ENCODE results near the gene GNB5.
"Not testable (repeated sequence)": the region's sequence is repeated elsewhere in the genome, so short reads cannot be mapped to it uniquely, and the experiment has no call there.

Gene GNB5

DNA sequence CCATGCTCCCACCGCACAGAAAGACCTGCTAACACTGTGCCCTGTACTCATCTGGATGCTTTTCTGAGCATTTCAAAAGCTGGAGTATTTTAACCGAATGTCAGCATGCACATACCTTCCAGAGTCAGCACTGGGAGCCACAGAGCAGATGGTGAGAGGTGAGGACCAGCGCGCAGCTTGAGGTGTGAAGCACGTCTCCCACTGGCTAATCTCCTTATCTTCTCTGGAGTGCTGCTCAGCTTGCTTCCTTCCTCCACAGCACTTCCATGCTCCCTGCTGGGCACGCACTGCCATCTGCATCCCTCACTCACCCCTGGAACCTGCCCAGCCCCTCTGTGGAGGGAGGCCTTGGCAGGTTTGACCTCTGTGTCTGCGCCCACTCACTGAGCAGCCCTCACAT, at the start of gene GNB5:
GNB5 (minus strand) TSS at position 186 of the 400 bp plus-strand sequence. CDS start 6,716 bp downstream, outside the sequence.
- DNase-seq, result no peak

- no peak for DNase-seq
Observed at GRCh38 chr15:52240166-52240565, 49.0 kb upstream of the GNB5 start.

DNA sequence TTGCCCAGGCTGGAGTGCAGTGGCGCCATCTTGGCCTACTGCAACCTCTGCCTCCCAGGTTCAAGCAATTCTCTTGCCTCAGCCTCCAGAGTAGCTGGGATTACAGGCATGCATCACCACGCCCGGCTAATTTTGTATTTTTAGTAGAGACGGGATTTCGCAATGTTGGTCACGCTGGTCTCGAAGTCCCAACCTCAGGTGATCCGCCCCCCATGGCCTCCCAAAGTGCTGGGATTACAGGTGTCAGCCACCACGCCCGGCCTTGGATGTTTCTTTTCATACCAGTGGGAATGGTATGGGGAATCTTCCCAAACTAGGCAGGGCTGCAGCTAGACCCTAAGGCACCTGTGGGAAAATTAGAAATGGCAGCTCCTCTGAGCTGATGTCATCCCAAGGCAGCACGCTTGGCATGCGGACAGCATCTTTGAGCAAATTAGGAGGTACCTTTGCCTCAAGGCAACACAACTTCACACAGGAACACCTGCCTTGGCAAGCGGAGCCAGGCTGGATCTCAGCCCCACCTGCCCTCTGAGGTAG, 47.9 kb upstream of the GNB5 start:
- DNase-seq, result not testable (repeated sequence)

- no peak for DNase-seq
Observed at GRCh38 chr15:52238149-52238548, 47.0 kb upstream of the GNB5 start.

GRCh38 chr15:52236013-52236412, 44.8 kb upstream of the GNB5 start:
- no peak for DNase-seq

GRCh38 chr15:52234596-52235541, 43.7 kb upstream of the GNB5 start:
- DNase-seq, result no peak

DNA sequence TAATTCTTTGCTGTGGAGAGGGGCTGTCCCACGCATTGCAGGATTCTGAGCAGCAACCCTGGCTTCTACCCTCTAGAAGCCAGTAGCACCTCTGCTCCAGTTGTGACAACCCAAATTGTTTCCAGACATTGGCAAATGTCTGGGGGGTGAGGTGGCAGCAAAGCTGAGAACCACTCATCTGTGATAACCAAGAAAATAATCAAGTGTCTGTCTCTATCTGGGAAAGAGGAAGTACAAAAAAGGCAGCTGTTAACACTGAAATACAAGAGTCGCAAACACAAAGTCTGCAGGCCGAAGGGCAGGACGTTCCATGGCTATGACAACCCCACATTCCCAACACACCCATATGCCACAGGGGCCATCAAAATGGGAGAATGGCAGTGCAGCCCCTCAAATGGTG, 42.2 kb upstream of the GNB5 start:
- no peak for DNase-seq

DNA sequence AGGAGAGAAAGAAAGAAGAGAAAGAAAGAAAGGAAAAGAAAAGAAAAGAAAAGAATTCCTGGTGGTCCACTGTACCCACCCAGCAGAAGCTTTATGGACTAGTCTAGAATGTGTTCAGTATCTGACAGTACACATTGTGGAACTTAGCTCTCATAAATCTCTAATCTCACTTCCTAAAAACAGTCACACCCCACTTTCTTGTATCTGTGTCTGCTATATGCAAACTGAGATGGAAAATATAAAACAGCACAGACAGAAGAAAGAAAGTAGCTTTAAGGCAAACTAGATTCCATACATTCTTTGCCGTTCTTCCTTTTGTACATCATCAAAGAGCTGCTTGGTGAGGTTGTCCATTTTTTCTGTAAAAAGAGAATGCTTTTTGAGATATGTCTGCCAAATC, 41.1 kb upstream of the GNB5 start:
- no peak for DNase-seq

GRCh38 chr15:52230073-52230472, 38.9 kb upstream of the GNB5 start:
- DNase-seq, result no peak

DNA sequence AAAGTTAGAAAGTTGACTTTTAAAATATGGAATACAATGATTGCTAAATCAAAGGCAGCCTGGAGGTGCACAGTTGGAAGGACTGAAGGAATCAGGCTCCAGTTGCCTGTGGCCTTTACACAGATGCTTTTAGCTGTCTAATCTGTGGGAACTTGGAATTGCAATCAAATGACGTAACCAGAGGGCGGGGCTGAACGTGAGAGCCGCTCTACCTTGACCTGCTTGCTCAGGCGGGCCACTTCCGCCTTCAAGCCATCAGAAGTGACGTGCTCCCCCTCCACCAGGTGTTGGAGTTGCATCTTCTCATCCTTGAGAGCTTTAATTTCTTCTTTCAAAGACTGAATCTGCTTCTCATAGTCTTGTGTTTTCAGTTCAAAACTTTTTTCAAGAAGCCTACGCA, 37.7 kb upstream of the GNB5 start:
- DNase-seq, result no peak

DNA sequence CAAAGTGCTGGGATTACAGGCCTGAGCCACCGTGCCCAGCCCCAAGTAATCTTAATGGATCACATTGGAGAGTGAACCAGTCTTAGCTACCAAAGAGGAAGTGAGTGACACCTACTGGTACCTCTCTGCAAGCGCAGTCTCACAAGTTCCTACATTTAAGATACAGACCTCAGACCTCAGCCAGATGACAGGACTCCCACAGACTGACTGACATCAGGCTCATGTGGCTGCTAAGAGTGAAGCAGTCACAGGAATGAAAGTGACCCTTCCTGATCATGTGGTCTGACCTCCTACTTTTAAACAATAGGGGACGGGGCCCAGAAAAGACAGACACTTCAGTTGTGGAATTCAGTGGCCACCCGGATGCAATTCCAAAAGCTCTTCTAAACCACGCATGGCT, 36.3 kb upstream of the GNB5 start:
- DNase-seq, result peak; percentile 84

DNA sequence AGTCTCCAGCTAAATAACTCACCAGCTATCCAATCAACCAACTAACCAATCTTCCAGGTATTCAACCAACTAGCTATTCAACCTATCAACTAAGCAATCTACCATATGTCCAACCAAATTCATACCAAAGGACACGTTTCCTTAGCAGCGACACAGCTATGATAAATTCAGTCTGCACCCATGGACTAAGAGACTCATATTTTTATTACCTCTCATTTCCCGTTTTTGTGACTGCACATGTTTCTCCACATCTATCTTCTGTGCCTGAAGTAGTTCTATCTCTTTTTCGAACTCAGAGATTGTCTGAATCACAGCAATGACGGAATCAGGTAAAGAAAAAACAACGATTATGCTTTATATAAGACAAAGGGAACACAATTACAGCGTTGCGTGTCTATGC, 34.0 kb upstream of the GNB5 start:
- no peak for DNase-seq

- DNase-seq, result peak; percentile 33
Observed at GRCh38 chr15:52224211-52224610, 33.0 kb upstream of the GNB5 start.

DNA sequence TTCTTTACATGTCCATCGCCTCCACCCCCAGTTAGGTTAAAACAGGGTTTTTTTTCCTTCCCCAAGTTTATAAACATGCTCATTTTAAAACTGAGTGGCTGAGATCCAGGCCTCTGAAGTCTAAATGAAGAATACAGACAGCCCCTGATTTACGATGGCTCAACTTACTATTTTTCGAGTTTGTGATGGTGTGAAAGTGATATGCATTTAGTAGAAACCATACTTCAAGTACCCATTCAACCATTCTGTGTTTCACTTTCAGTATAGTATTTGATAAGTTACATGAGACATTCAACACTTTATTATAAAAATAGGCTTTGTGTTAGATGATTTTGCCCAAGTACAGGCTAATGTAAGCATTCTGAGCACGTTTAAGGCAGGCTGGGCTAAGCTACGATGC, 30.5 kb upstream of the GNB5 start:
- peak; percentile 32 for DNase-seq

- peak; percentile 29 for DNase-seq
Observed at GRCh38 chr15:52220937-52221660, 29.9 kb upstream of the GNB5 start.

DNA sequence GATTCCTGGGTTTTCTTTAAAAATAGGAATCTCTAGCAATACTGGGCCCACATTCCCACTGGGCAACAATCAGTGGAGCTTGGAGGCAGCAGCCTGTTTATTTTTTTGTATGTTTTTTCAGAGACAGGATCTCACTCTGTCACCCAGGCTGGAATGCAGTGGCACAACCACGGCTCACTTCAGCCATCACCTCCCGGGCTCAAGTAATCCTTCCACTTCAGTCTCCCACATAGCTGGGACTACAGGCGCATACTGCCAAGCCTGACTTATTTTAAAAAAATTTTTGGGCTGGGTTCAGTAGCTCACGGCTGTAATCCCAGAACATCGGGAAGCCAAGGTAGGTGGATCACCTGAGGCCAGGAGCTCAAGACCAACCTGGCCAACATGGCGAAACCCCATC, 29.1 kb upstream of the GNB5 start:
- DNase-seq, result no peak

GRCh38 chr15:52218816-52219215, 27.6 kb upstream of the GNB5 start:
- no peak for DNase-seq

DNA sequence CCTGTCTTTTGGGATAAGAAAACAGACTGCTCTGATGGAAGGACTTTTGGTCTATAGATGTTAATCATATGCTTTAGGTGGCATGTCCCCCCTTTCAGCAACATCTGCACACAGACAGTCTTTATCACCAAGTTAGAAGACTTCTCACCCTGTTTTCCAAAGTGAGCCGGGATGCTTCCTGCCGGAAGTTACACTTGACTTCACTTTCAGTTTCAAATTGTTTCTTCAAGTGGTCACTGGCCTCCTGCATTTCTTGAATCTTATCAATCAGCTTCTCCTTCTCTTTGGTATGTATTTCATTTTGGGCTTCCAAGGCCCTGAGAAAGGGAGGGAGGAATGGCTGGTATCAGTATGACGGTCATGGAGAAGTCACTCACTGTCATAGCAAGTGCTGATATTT, 27.2 kb upstream of the GNB5 start:
- DNase-seq, result no peak

DNA sequence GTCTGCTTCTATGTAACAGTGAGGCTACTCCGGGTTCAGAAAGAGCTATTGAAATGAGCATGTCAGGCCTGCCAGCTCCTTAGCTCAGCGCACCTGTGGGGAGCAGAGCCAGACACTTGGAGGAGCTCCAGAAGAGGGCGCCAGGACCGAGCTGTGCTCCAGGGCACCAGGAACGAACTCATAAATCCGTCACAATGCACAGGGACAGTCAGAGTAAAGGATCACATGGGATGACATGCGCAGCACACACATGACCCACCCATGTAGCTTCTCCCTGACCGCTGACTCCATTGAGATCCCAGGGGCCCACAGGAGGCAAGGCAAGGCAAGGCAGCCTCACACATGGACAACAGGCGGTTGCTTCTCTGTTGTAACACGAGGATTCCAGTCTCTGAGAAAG, 26.0 kb upstream of the GNB5 start:
- peak; percentile 34 for DNase-seq

DNA sequence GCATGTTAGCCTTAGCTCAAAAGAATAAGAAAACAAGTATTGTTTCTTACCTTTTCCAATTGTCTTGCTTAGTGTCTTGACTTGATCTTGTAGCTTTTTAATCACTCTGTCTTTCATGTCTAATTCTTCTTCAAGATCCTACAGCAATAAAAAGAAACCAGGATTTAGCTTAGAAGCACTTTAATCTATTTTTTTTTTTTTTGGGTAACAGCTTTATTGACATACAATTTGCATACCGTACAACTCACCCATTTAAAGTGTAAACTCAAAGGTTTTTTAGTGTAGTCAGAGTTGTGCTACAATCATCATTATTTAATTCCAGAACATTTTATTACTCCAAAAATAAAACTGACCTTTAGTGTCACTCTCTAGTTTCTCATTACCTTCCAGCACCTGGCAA, 23.4 kb upstream of the GNB5 start:
- DNase-seq, result no peak

- no peak for DNase-seq
Observed at GRCh38 chr15:52213206-52213605, 22.0 kb upstream of the GNB5 start.

DNA sequence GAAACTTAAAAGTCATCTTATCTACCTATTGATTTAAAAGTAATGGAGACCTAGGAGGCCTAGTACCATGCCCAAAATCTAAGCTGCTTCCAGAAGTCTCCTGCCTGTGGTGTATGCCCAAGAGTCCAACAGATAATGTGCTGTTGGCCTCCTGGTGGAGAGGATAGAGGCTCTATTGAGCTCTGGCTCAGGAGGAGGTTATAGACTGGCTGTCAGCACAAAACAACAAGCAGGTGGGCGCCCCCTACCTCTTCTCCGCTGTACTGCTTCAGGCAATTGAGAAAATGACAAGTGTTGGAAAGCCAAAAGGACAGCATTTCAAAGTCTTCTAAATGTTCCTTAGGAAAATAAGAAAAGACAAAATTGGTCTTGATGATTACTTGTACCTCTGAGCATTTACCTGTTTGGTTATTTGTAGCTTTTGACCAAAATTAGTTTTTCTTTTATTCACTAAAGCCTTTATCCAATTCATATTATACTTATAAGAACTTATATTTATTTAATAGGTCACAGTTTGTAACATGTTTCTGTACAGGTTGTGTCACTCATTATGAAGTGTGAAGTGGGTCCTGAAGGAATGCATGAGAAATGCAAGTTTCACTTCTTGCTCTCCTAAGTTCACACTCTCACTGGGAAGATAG, 17.2 kb upstream of the GNB5 start:
- peak; percentile 77 for DNase-seq

DNA sequence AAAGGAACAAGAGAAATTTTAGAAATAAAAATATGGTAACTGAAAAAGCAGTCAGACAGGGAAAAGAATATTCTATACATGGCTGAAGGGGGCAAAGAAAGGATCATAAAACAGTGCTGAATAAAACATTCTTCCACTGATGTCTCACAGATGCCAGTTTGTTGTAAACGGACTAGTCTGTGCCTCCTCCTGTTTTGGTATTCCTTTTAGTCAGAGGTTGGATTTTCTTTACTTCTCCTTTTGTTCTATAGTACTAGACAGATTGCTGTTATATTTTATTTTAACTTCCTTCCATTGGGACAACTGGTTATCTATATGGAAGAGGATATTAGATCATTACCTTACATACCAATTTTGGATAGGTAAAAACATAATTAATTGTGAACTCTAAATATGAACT, 16.0 kb upstream of the GNB5 start:
- DNase-seq, result no peak

Data from activated CD4-positive, alpha-beta T cell treated with anti-CD3 and anti-CD28 coated beads, Interleukin-10, Interleukin-2, amounts not matched to agents 100 ng/mL and 50 ng/mL, durations not matched to agents 16 hours and 8 hours (primary cell).